Hippocampal formation (tissue), 2 donors: Measurements from ENCODE around the gene IL17REL.

Experiments
- DNase-seq, 2 donors: peaks; one replicate each; lab custom pipeline; 2025; lab: John Stamatoyannopoulos, UW

Gene IL17REL

DNA sequence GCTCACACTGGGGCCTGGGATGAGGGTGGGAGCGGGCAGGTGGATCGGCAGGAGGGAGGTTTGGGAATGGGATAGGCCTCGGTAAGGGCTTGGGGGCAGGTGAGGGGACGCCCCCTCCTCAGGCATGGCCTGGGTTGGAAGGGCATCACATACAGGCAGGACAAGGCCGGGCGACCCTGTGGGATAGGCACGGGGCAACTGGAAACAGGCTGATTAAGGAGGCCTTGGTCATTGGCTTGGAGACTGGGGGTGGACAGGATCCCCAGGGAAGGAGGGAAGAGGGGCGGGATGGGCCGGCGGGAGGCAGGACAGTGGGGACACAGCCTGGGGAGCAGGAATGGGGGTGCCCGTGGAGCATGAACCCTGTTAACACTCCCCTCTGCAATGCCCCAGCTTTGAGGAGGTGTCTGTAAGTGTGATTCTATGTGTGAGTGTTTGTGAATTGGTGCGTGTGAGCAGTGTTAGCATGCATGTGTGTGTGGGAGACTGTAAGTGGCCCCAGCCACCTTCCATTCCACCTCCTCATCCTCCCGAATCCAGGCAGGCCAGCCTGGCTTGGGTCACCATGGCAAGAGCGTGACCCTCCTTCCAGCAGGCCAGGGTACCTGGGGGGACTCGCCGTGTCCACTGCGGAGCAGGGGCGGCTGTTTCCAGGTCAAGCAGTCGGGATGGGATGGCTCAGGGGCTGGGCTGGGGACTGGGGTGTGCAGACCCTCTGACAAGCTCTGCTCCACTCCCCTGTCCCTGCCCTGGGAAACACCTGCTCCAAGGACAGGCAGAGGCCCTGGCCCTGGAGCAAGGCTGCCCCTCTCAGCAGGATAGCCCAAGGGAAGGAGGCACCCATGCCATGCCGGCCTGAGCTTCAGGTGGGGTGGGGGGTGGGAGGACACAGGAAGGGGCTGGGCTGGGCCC is 55.4 kb downstream of the IL17REL start:
- no peak for DNase-seq

DNA sequence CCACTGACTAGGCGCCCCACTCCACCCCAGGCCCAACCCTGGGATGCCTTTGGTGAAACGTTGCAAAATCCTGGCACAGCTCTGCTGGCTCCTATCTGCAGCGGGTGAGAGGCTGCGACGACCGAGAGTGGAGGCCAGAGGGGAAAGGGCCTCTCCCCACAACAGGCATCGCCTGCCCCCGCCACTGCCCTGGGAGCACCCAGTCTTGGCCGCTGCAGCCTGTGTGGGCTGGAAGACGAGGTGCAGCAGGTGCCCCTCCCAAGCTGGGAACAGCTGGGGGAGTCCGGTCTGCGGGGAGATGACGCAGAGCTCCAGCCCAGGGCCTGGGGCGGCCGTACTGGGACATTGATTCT is 56.2 kb downstream of the IL17REL start:
- no peak for DNase-seq

DNA sequence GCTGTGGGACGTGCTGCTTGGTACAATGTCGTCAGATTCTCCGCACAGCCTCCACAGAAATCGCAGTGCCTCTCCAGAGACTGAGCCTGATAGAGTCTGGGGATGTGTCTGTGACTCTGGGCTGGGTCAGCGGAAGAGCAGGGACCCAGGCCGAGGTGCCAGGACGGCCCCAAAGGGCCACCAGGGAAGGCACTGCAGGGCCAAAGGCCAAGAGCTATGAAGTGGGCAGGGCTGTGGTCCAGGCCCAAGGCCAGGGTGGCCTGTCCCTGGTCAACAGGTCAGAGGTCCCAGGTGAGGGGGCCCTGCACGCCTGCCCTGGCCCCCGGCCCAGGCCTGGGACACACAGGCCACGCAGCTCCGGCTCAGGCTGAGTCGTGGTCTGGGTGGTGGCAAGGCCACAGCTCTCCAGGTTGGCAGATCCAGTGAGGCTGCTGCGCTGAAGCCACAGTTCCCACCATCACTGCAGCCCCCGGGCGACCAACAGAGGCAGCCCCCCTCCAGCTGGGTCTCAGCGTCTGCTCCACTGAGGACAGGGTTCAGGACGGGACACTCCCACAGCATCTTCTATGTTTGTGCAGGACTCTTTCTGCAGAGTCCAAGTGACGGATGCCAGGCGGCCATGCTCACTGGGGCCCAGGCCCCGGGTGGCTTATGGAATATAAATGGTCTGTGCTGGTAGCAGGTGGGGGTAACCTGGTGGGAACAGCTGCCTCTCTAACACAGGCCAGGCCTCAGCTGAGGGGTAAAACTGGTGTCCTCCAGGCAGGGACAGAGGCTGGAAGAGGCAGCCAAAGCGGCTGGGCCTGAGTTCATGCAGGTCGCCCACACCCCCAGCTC is 56.8 kb downstream of the IL17REL start:
- no peak for DNase-seq

DNA sequence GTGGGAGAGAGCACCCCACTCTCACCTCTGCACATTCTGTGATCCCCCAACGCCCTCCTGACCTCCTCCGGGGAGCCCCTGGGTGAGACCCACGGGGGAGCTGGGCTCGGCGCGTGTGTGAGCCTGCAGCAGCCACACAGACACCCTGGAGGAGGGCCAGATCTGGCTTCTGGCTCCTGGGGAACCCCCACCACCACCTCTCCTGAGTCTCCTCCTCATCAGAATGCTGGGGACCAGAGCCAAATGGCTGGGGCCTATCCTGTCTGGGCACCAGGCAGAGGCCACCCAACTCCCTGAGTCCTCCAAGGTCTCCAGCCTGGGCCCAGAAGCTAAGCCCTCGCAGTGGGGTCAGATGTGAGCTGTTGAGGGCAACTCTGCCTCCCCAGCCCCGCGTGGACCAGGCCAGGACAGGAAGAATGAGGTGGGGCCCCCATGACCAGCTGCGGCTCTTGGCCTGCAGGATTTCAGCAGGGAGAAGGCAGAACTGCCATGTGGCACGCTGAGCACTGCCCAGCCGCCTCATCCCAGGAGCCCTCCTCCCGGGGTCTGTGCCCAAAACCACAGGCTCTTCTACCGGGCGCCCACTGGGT is 57.5 kb downstream of the IL17REL start:
- DNase-seq: no peak

GRCh38 chr22:49954354-49954753 is 58.2 kb downstream of the IL17REL start:
- no peak for DNase-seq

DNA sequence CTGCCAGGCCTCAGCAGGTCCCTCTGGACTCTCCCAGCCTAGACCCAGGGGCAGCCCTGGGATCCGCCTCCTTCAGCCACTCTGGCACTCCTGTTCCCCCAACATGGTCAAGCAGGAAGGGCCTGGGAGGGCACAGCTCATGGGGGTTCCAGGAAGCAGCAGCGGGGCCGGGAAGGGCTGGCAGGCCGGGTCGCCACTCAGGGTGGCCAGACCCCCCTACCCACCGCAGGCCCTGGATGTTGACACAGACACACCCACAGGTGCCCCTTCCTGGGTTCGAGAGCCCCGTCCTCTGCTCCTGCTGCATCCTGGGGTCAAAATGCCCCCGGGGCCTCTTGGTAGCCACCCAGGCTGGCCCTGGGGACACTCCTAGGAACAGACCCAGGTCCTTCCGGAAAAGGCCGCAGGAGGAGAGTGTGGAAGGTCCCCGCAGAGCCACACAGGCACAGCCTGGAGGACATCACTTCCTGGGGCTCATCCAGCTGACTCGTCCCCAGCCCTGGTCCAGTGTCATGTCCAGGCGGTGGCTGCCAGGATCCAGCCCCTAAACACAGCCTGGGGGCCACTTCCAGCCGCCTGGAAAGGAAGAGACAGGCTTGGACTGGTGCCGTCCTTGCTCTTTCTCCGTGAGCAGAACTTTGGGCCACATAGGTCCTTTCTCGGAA is 58.8 kb downstream of the IL17REL start:
- DNase-seq: no peak

- no peak for DNase-seq
Measured at GRCh38 chr22:49953027-49953679, 59.4 kb downstream of the IL17REL start.

DNA sequence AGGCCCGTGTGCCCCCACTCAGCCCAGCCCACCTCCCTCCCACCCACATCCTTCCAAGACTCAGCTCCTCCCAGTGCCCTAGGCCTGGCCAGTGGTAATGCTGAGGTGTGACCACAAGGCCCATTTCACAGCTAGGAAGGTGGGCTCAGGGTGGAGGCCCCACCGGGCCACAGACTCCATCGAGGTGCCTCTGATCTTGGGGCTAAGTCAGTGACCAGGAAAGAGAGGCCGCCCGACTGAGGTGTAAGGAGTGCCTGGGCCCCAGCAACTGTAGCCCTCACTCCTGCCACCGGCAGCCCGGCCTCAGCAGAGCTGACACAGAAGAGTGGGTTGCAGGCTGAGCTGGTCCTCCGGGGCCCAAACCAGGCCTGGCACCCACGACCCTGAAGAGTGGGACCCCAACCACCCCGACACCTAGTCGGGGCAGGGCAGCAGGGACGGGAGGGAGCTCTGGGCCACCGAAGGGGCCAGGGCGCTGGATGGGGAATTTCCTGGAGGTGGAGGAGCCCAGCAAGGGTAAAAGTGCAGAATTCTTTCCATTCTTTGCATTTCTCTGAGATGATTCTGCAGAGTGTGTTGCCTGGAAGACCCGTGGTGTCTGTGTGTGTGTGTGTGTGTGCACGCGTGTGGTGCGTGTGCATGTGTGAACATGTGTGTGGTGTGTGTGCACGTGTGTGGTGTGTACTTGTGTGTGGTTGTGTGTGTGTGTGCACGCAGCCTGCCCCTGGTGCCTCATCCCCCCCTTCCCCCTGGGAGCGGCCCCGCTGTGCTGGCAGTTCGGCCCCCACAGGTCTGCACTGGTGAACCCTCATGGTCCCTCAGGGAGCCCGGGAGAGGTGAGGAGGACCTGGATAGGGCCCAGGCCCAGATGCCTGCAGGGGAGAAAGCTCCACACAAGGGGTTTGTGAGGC is 60.3 kb downstream of the IL17REL start:
- no peak for DNase-seq

DNA sequence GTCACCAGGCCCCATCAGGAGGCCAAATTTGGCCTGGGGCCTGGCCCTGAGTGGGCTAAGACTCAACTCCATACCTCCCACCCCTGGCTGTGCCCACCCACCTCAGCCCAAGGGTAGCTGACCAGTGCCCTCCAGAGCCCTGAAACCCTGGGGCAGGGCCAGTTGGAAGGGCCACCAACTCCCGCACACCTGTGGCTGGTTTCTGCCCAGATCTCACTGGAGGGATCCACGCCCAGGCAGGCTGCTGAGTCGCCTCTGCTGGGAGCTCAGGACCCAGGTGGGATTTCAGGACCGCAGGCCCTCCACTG is 60.9 kb downstream of the IL17REL start:
- no peak for DNase-seq

GRCh38 chr22:49951000-49951677 is 61.4 kb downstream of the IL17REL start:
- DNase-seq: no peak

GRCh38 chr22:49950396-49950994 is 62.1 kb downstream of the IL17REL start:
- no peak for DNase-seq

- no peak for DNase-seq
Measured at GRCh38 chr22:49949914-49950292, 62.7 kb downstream of the IL17REL start.

GRCh38 chr22:49948958-49949913 is 63.3 kb downstream of the IL17REL start:
- DNase-seq: no peak

- no peak for DNase-seq
Measured at GRCh38 chr22:49948116-49948957, 64.2 kb downstream of the IL17REL start.

DNA sequence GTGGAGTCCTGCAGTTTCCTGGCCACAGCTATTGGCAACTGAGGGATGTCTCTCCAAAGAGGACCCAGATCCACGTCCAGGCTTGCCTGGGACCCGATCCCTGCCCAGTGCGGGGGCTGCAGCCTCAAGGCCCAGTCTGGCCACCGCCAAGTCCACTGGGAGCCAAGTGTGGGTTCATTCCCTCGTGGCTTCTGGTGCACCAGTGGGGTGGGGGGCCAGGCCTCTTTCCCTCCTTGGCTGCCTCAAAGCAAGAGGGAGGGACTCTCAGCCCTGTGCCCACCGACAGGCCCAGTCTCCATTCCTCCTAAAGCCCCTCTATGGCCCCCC is 65.3 kb downstream of the IL17REL start:
- DNase-seq: no peak

DNA sequence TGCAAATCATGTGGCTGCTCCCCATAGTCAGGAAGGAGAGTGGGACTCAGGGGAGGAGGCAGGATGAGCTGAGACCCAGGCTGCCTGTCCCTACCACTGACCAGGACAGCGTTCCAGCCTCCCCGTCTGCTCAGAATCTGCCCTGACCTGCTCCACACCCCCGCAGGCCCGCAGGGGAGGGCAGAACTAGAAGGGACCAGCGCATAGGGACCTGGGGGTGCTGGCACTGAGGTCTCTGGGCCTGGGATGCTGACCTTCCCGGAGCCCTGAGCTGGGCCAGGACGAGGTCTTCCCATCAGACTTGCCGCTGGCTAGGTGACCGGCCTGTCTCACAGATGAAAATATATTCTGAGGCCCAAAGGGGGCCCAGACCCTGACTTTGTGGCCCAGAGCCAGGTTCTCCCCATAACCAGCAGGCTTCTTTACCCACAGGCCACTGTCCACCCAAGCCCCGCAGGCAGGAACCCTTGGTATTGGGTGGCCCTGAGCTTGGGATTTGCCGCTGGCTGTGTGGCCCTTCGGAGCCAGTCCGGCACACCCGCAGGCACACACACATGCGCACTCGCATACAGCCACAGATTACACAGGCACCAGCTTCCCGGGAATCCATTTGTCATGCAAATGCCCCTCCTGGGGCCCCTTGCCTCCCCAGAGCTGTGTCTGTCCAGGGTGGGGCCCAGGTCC is 65.8 kb downstream of the IL17REL start:
- DNase-seq: no peak
